Upper lobe of left lung (tissue), 6 donors: ENCODE results near the gene ZFYVE19. TPM values are rescaled to one million over a fixed set of nuclear protein-coding genes. Genes with fewer than 3 reads are reported as not detected.

Experiments
- ATAC-seq, 2 donors: fragments of 200-7000 bp; cut with Tn5 transposase; one replicate each; pipeline ENCODE4 v1.9.1; 2022; ENCODE audit warnings: mild to moderate bottlenecking in 2 of 2, moderate library complexity in 2 of 2; ENCODE audit not compliant: low FRiP score in 2 of 2
- DNase-seq, 2 donors: peaks; one replicate each; pipeline ENCODE4 v3.0.0-alpha.2; 2019 to 2020
- H3K27ac ChIP-seq, 4 donors: fragments of 200-600 bp; sonication (generic); one replicate each; pipeline ENCODE4 v1.5.1; 2016 to 2019
- H3K27me3 ChIP-seq, 4 donors: fragments of 200-600 bp; sonication (generic); one replicate each; pipeline ENCODE4 v1.5.1; 2017 to 2019
- H3K36me3 ChIP-seq, 4 donors: fragments of 200-600 bp; sonication (generic); one replicate each; pipeline ENCODE4 v1.5.1; 2016 to 2019
- H3K4me1 ChIP-seq, 4 donors: fragments of 200-600 bp; sonication (generic); one replicate each; pipeline ENCODE4 v1.5.1; 2018 to 2019
- H3K4me3 ChIP-seq, 4 donors: fragments of 200-600 bp; sonication (generic); one replicate each; pipeline ENCODE4 v1.5.1; 2017 to 2019; ENCODE audit warnings: mild to moderate bottlenecking in 2 of 4, moderate library complexity in 1 of 4
- H3K9me3 ChIP-seq, 4 donors: fragments of 200-600 bp; sonication (generic); one replicate each; pipeline ENCODE4 v1.5.1; 2018 to 2019
- CTCF ChIP-seq, 6 experiments: fragments of 450-650 bp in 4 of 6; fragments of 200-600 bp in 2 of 6; sonication (generic) in 2 of 6; IDR thresholded peaks; one replicate each; pipeline ENCODE4 v1.5.1; 2016 to 2019; ENCODE audit warnings: antibody characterized with exemption in 6 of 6
- EP300 ChIP-seq, 4 donors: sonication (generic); formaldehyde crosslinking; IDR thresholded peaks; one replicate each; pipeline ENCODE4 v1.5.1; 2017; ENCODE audit warnings: antibody characterized with exemption in 4 of 4, control low read depth in 2 of 4
- POLR2A ChIP-seq, 4 donors: fragments of 450-650 bp; IDR thresholded peaks; one replicate each; pipeline ENCODE4 v1.5.1; 2016 to 2017; ENCODE audit warnings: antibody characterized with exemption in 4 of 4, mild to moderate bottlenecking in 2 of 4
- POLR2AphosphoS5 ChIP-seq, 2 donors: sonication (generic); formaldehyde crosslinking; IDR thresholded peaks; one replicate each; pipeline ENCODE4 v1.5.1; 2017; ENCODE audit warnings: antibody characterized with exemption in 2 of 2
- WGBS, 2 donors: methylation state at CpG; one replicate each; pipeline ENCODE4 v1.1.5; 2017 to 2018; 5-methylcytosine and 5-hydroxymethylcytosine counted together
- total RNA-seq, 6 donors: library from RNA; depleted of rRNA in 4 of 6; stranded (reverse); fragments of >200 nt in 4 of 6; gene quantifications; one replicate each; pipeline versions ENCODE4 v1.1.0 to v1.2.1, GENCODE V29; 2016 to 2021
- donor health status: DM: no; HTN: no; CAD: no; lungs with moderate emphysema.
- donor health status: DM: no; HTN: yes; CAD: no; lungs with severe emphysema.

The ZFYVE19 gene
- total RNA-seq, 6 donors from 2014 or later: 19.4 to 104 (median 32.5) TPM

- Histone ChIP-seq H3K9me3 (no peaks in the 10 kb centered on the region), H3K27me3 (no peaks in the 10 kb centered on the region), H3K4me1 (peaks cover 31 to 55% (median 39%) of the 10 kb centered on the region in 4 donors), H3K27ac (no peak overlapping the region), H3K36me3 (peaks cover 0 to 12% (median 6%) of the 10 kb centered on the region in 4 donors), H3K4me3 (no peak overlapping the region)
- TF ChIP-seq EP300 (IDR thresholded peaks at IDR 0.05): no peak
- TF ChIP-seq POLR2A (IDR thresholded peaks at IDR 0.05): no peak
- no peak for TF ChIP-seq CTCF (IDR thresholded peaks at IDR 0.05)
- TF ChIP-seq POLR2AphosphoS5 (IDR thresholded peaks at IDR 0.05): no peak
- 93% methylated on average over 2 to 3 of the region's 3 CpGs for WGBS, 2 donors
- ATAC-seq (no peak), DNase-seq (no peak)
Measured at GRCh38 chr15:40792394-40792793, 14.5 kb upstream of the ZFYVE19 start.

- Histone ChIP-seq H3K27me3 (no peaks in the 10 kb centered on the region), H3K4me1 (peaks cover 23 to 47% (median 30%) of the 10 kb centered on the region in 4 donors), H3K27ac (no peak overlapping the region), H3K9me3 (no peaks in the 10 kb centered on the region), H3K4me3 (no peak overlapping the region), H3K36me3 (peaks cover 0 to 12% (median 6%) of the 10 kb centered on the region in 4 donors)
- no peak for DNase-seq
- peak in 1 of 2 donors; percentile 54 for ATAC-seq
- 70 to 81% methylated on average over 9 of the region's 9 CpGs for WGBS, 2 donors
- TF ChIP-seq POLR2AphosphoS5 (IDR thresholded peaks at IDR 0.05) (no peak), POLR2A (IDR thresholded peaks at IDR 0.05) (no peak), EP300 (IDR thresholded peaks at IDR 0.05) (no peak), CTCF (IDR thresholded peaks at IDR 0.05) (no peak)
Measured at GRCh38 chr15:40793216-40793989, 13.5 kb upstream of the ZFYVE19 start.

GRCh38 chr15:40796041-40796440, 10.8 kb upstream of the ZFYVE19 start:
- no peak for DNase-seq
- no peak for ATAC-seq
- no peaks in the 10 kb centered on the region for H3K9me3 ChIP-seq
- H3K27me3 ChIP-seq: no peaks in the 10 kb centered on the region
- TF ChIP-seq POLR2AphosphoS5 (IDR thresholded peaks at IDR 0.05) (no peak), POLR2A (IDR thresholded peaks at IDR 0.05) (no peak), CTCF (IDR thresholded peaks at IDR 0.05) (no peak), EP300 (IDR thresholded peaks at IDR 0.05) (no peak)
- peaks cover 12 to 23% (median 17%) of the 10 kb centered on the region in 4 donors for H3K4me1 ChIP-seq
- peak overlapping the region in 1 of 4 donors; percentile 31 for H3K27ac ChIP-seq
- no peak overlapping the region for H3K4me3 ChIP-seq
- 57 to 58% methylated on average over 2 of the region's 2 CpGs for WGBS, 2 donors
- H3K36me3 ChIP-seq: peaks cover 0 to 9% (median 5%) of the 10 kb centered on the region in 4 donors

GRCh38 chr15:40796512-40796911, 10.4 kb upstream of the ZFYVE19 start:
- Histone ChIP-seq H3K4me3 (no peak overlapping the region), H3K9me3 (no peaks in the 10 kb centered on the region), H3K27ac (peak overlapping the region in 1 of 4 donors; percentile 31), H3K27me3 (no peaks in the 10 kb centered on the region), H3K36me3 (peaks cover 0 to 5% (median 2%) of the 10 kb centered on the region in 4 donors), H3K4me1 (peaks cover 12 to 23% (median 17%) of the 10 kb centered on the region in 4 donors)
- DNase-seq (no peak), ATAC-seq (no peak)
- 85 to 91% methylated on average over 5 of the region's 5 CpGs for WGBS, 2 donors
- TF ChIP-seq CTCF (IDR thresholded peaks at IDR 0.05) (no peak), EP300 (IDR thresholded peaks at IDR 0.05) (no peak), POLR2AphosphoS5 (IDR thresholded peaks at IDR 0.05) (no peak), POLR2A (IDR thresholded peaks at IDR 0.05) (no peak)
